WTC11 (cell line): ENCODE data around the gene CAPN9. TPM values are rescaled to one million over a fixed set of nuclear protein-coding genes. Genes with fewer than 3 reads are reported as not detected.
A peak's percentile ranks its signal among the peaks of the same experiment; 100 is the strongest.

ENCODE experiments used
- ATAC-seq: fragments of 200-7000 bp; cut with Tn5 transposase; 2 replicates; pipeline ENCODE4 v1.10.0; 2021; ENCODE audit warnings: mild to moderate bottlenecking, moderate library complexity
- CTCF ChIA-PET: fragments of 300-600 bp; sonication (Branson Sonifier 250); formaldehyde crosslinking; loops from one replicate; lab custom pipeline; 2021; ENCODE audit warnings: antibody characterized with exemption; lab: Charles Lee
- POLR2A ChIA-PET: fragments of 350-600 bp; sonication (Branson Sonifier 250); formaldehyde crosslinking; loops from one replicate; lab custom pipeline; 2021; ENCODE audit warnings: antibody characterized with exemption; lab: Charles Lee
- DNase-seq: peaks from one replicate; pipeline ENCODE4 v3.0.0; 2021; ENCODE audit warnings: low spot score
- H3K27ac Mint-ChIP-seq: 2 replicates; pipeline ENCODE4 v1.8.0; 2021; ENCODE audit warnings: mixed read lengths
- H3K27me3 Mint-ChIP-seq: 2 replicates; pipeline ENCODE4 v1.8.0; 2021; ENCODE audit warnings: low read depth, mild to moderate bottlenecking, moderate library complexity, mixed read lengths
- H3K36me3 Mint-ChIP-seq: 2 replicates; pipeline ENCODE4 v1.8.0; 2021; ENCODE audit warnings: mixed read lengths
- H3K4me1 Mint-ChIP-seq: 2 replicates; pipeline ENCODE4 v1.8.0; 2022; ENCODE audit warnings: mixed read lengths
- H3K4me3 Mint-ChIP-seq: 2 replicates; pipeline ENCODE4 v1.8.0; 2021; ENCODE audit warnings: mild to moderate bottlenecking, moderate library complexity, mixed read lengths
- H3K9me3 Mint-ChIP-seq: 2 replicates; pipeline ENCODE4 v1.8.0; 2021; ENCODE audit warnings: mixed read lengths
- AFF4 ChIP-seq: sonication (generic); formaldehyde crosslinking; IDR thresholded peaks from 2 replicates; pipeline ENCODE4 v1.8.1; 2023; ENCODE audit warnings: mild to moderate bottlenecking, missing genetic modification reagents, borderline replicate concordance
- CREM ChIP-seq: sonication (generic); formaldehyde crosslinking; IDR thresholded peaks from 2 replicates; pipeline ENCODE4 v1.8.1; 2022; ENCODE audit warnings: mild to moderate bottlenecking, missing genetic modification reagents, moderate library complexity
- ELF4 ChIP-seq: sonication (generic); formaldehyde crosslinking; IDR thresholded peaks from 2 replicates; pipeline ENCODE4 v1.8.1; 2022; ENCODE audit warnings: low read depth, mild to moderate bottlenecking, moderate library complexity, missing genetic modification reagents
- GABPB1 ChIP-seq: sonication (generic); formaldehyde crosslinking; IDR thresholded peaks from 2 replicates; pipeline ENCODE4 v1.8.1; 2023; ENCODE audit warnings: mild to moderate bottlenecking, missing genetic modification reagents
- IRF2 ChIP-seq: sonication (generic); formaldehyde crosslinking; IDR thresholded peaks from 2 replicates; pipeline ENCODE4 v1.8.0; 2022; ENCODE audit warnings: low read depth, missing genetic modification reagents, borderline replicate concordance
- KAT7 ChIP-seq: sonication (generic); formaldehyde crosslinking; IDR thresholded peaks from 2 replicates; pipeline ENCODE4 v1.8.1; 2023; ENCODE audit warnings: missing genetic modification reagents, mild to moderate bottlenecking, borderline replicate concordance
- MAX ChIP-seq: sonication (generic); formaldehyde crosslinking; IDR thresholded peaks from 2 replicates; pipeline ENCODE4 v1.8.0; 2022; ENCODE audit warnings: mild to moderate bottlenecking, missing genetic modification reagents
- NFE2L1 ChIP-seq: sonication (generic); formaldehyde crosslinking; IDR thresholded peaks from 2 replicates; pipeline ENCODE4 v1.8.1; 2023; ENCODE audit warnings: missing genetic modification reagents
- NFYB ChIP-seq: sonication (generic); formaldehyde crosslinking; conservative IDR thresholded peaks from 2 replicates; pipeline ENCODE4 v1.8.0; 2022; ENCODE audit warnings: low read depth, missing genetic modification reagents
- NR2C2 ChIP-seq: sonication (generic); formaldehyde crosslinking; IDR thresholded peaks from 2 replicates; pipeline ENCODE4 v1.8.0; 2022; ENCODE audit warnings: mild to moderate bottlenecking, missing genetic modification reagents
- NR3C1 ChIP-seq: sonication (generic); formaldehyde crosslinking; conservative IDR thresholded peaks from 2 replicates; pipeline ENCODE4 v1.8.1; 2023; ENCODE audit warnings: low read depth, mild to moderate bottlenecking, missing genetic modification reagents
- PRRX2 ChIP-seq: fragments of 250-450 bp; sonication (Bioruptor Pico); IDR thresholded peaks from 2 replicates; pipeline ENCODE4 v1.8.0; 2021; ENCODE audit warnings: mild to moderate bottlenecking
- SMAD3 ChIP-seq: sonication (generic); formaldehyde crosslinking; IDR thresholded peaks from 2 replicates; pipeline ENCODE4 v1.8.0; 2022; ENCODE audit warnings: missing genetic modification reagents, mild to moderate bottlenecking, borderline replicate concordance
- SMAD4 ChIP-seq: sonication (generic); formaldehyde crosslinking; IDR thresholded peaks from 2 replicates; pipeline ENCODE4 v1.8.0; 2022; ENCODE audit warnings: mild to moderate bottlenecking, missing genetic modification reagents
- TEAD4 ChIP-seq: sonication (generic); formaldehyde crosslinking; IDR thresholded peaks from 2 replicates; pipeline ENCODE4 v1.8.0; 2022; ENCODE audit warnings: mild to moderate bottlenecking, missing genetic modification reagents
- TP53 ChIP-seq: sonication (generic); formaldehyde crosslinking; IDR thresholded peaks from 2 replicates; pipeline ENCODE4 v1.8.1; 2023; ENCODE audit warnings: mild to moderate bottlenecking, missing genetic modification reagents
- ZNF138 ChIP-seq: sonication (generic); formaldehyde crosslinking; conservative IDR thresholded peaks from 2 replicates; pipeline ENCODE4 v1.8.1; 2022; ENCODE audit warnings: mild to moderate bottlenecking, moderate library complexity, missing genetic modification reagents
- ZNF219 ChIP-seq: sonication (generic); formaldehyde crosslinking; IDR thresholded peaks from 2 replicates; pipeline ENCODE4 v1.8.0; 2023; ENCODE audit warnings: missing genetic modification reagents, mild to moderate bottlenecking, borderline replicate concordance
- ZNF232 ChIP-seq: sonication (generic); formaldehyde crosslinking; IDR thresholded peaks from 2 replicates; pipeline ENCODE4 v1.8.0; 2022; ENCODE audit warnings: mild to moderate bottlenecking, missing genetic modification reagents
- ZNF671 ChIP-seq: fragments of 250-450 bp; sonication (Bioruptor Pico); IDR thresholded peaks from 2 replicates; pipeline ENCODE4 v1.8.0; 2021; ENCODE audit warnings: mild to moderate bottlenecking
- ZSCAN18 ChIP-seq: fragments of 250-450 bp; sonication (Bioruptor Pico); IDR thresholded peaks from 2 replicates; pipeline ENCODE4 v2.1.2; 2022; ENCODE audit warnings: mild to moderate bottlenecking, moderate library complexity
- total RNA-seq: library from RNA; stranded (reverse); gene quantifications from 3 replicates; pipeline ENCODE4 v1.2.3, GENCODE V29; 2021
- TF ChIP-seq, protein P1 (sequence below): sonication (generic); formaldehyde crosslinking; IDR thresholded peaks from 2 replicates; pipeline ENCODE4 v1.8.0; 2023; ENCODE audit warnings: missing genetic modification reagents
- TF ChIP-seq, protein P2 (sequence below): sonication (generic); formaldehyde crosslinking; IDR thresholded peaks from 2 replicates; pipeline ENCODE4 v1.8.0; 2022; ENCODE audit warnings: mild to moderate bottlenecking, missing genetic modification reagents
- TF ChIP-seq, protein P3 (sequence below): sonication (generic); formaldehyde crosslinking; conservative IDR thresholded peaks from 2 replicates; pipeline ENCODE4 v1.8.1; 2023; ENCODE audit warnings: mild to moderate bottlenecking, low read depth, missing genetic modification reagents, moderate library complexity

The CAPN9 gene
- total RNA-seq, 1 experiment from 2014 or later, result not detected

GRCh38 chr1:230760360-230760827, 13.2 kb downstream of the CAPN9 start:
- Mint-ChIP-seq H3K4me3 (no peak overlapping the region), H3K4me1 (peaks cover 4% of the 10 kb centered on the region), H3K9me3 (peaks cover 13% of the 10 kb centered on the region), H3K36me3 (no peaks in the 10 kb centered on the region), H3K27me3 (peaks cover 10% of the 10 kb centered on the region), H3K27ac (no peak overlapping the region)
- POLR2A ChIA-PET, result interaction anchor here (0.6 kb wide), 1 partner anchor 787 kb away, joined by 3 read pairs; no protein-coding TSS in a partner anchor
- CTCF ChIA-PET, result interaction anchor here (0.7 to 1.8 kb wide), 7 partner anchors 12 to 119 kb away, joined by 3 to 8 read pairs (median 6); partner anchors contain the start of gene AGT
- no peak for TF ChIP-seq GABPB1 (CRISPR knock-in tag)
- TF ChIP-seq ZSCAN18 (CRISPR knock-in tag), result no peak
- TF ChIP-seq KAT7 (CRISPR knock-in tag), result no peak
- TF ChIP-seq ZNF219 (CRISPR knock-in tag), result no peak
- TF ChIP-seq ZNF138 (CRISPR knock-in tag), result no peak
- TF ChIP-seq ZNF671 (CRISPR knock-in tag), result no peak
- TF ChIP-seq, protein P1, sequence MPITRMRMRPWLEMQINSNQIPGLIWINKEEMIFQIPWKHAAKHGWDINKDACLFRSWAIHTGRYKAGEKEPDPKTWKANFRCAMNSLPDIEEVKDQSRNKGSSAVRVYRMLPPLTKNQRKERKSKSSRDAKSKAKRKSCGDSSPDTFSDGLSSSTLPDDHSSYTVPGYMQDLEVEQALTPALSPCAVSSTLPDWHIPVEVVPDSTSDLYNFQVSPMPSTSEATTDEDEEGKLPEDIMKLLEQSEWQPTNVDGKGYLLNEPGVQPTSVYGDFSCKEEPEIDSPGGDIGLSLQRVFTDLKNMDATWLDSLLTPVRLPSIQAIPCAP (CRISPR knock-in tag), result no peak
- TF ChIP-seq TP53 (CRISPR knock-in tag), result no peak
- no peak for TF ChIP-seq NFE2L1 (CRISPR knock-in tag)
- TF ChIP-seq, protein P2, sequence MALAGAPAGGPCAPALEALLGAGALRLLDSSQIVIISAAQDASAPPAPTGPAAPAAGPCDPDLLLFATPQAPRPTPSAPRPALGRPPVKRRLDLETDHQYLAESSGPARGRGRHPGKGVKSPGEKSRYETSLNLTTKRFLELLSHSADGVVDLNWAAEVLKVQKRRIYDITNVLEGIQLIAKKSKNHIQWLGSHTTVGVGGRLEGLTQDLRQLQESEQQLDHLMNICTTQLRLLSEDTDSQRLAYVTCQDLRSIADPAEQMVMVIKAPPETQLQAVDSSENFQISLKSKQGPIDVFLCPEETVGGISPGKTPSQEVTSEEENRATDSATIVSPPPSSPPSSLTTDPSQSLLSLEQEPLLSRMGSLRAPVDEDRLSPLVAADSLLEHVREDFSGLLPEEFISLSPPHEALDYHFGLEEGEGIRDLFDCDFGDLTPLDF (CRISPR knock-in tag), result no peak
- TF ChIP-seq TEAD4 (CRISPR knock-in tag), result no peak
- TF ChIP-seq ZNF232 (CRISPR knock-in tag), result no peak
- no peak for TF ChIP-seq CREM (CRISPR knock-in tag)
- TF ChIP-seq NR2C2 (CRISPR knock-in tag), result no peak
- TF ChIP-seq SMAD3 (CRISPR knock-in tag), result no peak
- no peak for TF ChIP-seq NR3C1 (CRISPR knock-in tag)
- TF ChIP-seq ELF4 (CRISPR knock-in tag), result no peak
- TF ChIP-seq IRF2 (CRISPR knock-in tag), result no peak
- DNase-seq, result peak; percentile 50
- ATAC-seq, result peak; percentile 90

GRCh38 chr1:230761443-230762167, 14.4 kb downstream of the CAPN9 start:
- H3K4me3 Mint-ChIP-seq, result no peak overlapping the region
- H3K4me1 Mint-ChIP-seq, result peaks cover 4% of the 10 kb centered on the region
- ChIA-PET POLR2A (interaction anchor here (0.6 to 0.9 kb wide), 2 partner anchors 9 to 785 kb away, joined by 3 to 4 read pairs; no protein-coding TSS in a partner anchor), CTCF (interaction anchor here (1.5 to 1.8 kb wide), 3 partner anchors 16 to 120 kb away, joined by 4 to 8 read pairs (median 7); partner anchors contain the start of gene AGT)
- 0 out of 2 replicates have a peak, but pooled peaks cover 2% of the 10 kb centered on the region for H3K36me3 Mint-ChIP-seq
- ATAC-seq (no peak), DNase-seq (no peak)
- peaks cover 16% of the 10 kb centered on the region for H3K9me3 Mint-ChIP-seq
- peaks cover 10% of the 10 kb centered on the region for H3K27me3 Mint-ChIP-seq
- no peak overlapping the region for H3K27ac Mint-ChIP-seq
- TF ChIP-seq MAX (CRISPR knock-in tag), result no peak
- TF ChIP-seq NFYB (CRISPR knock-in tag), result no peak
- TF ChIP-seq SMAD3 (CRISPR knock-in tag), result no peak
- TF ChIP-seq SMAD4, result no peak
- no peak for TF ChIP-seq PRRX2 (CRISPR knock-in tag)
- no peak for TF ChIP-seq AFF4
- TF ChIP-seq, protein P3, sequence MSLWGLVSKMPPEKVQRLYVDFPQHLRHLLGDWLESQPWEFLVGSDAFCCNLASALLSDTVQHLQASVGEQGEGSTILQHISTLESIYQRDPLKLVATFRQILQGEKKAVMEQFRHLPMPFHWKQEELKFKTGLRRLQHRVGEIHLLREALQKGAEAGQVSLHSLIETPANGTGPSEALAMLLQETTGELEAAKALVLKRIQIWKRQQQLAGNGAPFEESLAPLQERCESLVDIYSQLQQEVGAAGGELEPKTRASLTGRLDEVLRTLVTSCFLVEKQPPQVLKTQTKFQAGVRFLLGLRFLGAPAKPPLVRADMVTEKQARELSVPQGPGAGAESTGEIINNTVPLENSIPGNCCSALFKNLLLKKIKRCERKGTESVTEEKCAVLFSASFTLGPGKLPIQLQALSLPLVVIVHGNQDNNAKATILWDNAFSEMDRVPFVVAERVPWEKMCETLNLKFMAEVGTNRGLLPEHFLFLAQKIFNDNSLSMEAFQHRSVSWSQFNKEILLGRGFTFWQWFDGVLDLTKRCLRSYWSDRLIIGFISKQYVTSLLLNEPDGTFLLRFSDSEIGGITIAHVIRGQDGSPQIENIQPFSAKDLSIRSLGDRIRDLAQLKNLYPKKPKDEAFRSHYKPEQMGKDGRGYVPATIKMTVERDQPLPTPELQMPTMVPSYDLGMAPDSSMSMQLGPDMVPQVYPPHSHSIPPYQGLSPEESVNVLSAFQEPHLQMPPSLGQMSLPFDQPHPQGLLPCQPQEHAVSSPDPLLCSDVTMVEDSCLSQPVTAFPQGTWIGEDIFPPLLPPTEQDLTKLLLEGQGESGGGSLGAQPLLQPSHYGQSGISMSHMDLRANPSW (CRISPR knock-in tag), result no peak
- no peak for TF ChIP-seq NFE2L1 (CRISPR knock-in tag)
- no peak for TF ChIP-seq NR3C1 (CRISPR knock-in tag)
